DOHH2 (cell line): ENCODE data around the gene PKHD1.

Experiments used
- H3F3A ChIP-seq: fragments of 200-600 bp; sonication (generic), shearing (Covaris generic); 2 replicates; pipeline ENCODE4 v1.6.0; 2016; ENCODE audit warnings: antibody characterized with exemption, mild to moderate bottlenecking; ENCODE audit not compliant: control insufficient read depth, insufficient read depth
- H3K27ac ChIP-seq: fragments of 200-600 bp; sonication (generic); 2 replicates; pipeline ENCODE4 v1.5.1; 2014; ENCODE audit warnings: low read depth, mild to moderate bottlenecking, low read length, moderate library complexity
- H3K27me3 ChIP-seq: fragments of 200-600 bp; sonication (generic); 2 replicates; pipeline ENCODE4 v1.6.1; 2014; ENCODE audit warnings: mild to moderate bottlenecking, low read length, mixed read lengths; ENCODE audit not compliant: control insufficient read depth
- H3K36me3 ChIP-seq: fragments of 200-600 bp; sonication (generic); 2 replicates; pipeline ENCODE4 v1.6.1; 2014; ENCODE audit warnings: mild to moderate bottlenecking, low read length, moderate library complexity, mixed read lengths; ENCODE audit not compliant: control insufficient read depth
- H3K4me1 ChIP-seq: fragments of 200-600 bp; sonication (generic); 2 replicates; pipeline ENCODE4 v1.6.1; 2014; ENCODE audit warnings: mild to moderate bottlenecking, low read length, mixed read lengths; ENCODE audit not compliant: control insufficient read depth
- H3K4me2 ChIP-seq: fragments of 200-600 bp; sonication (generic); 2 replicates; pipeline ENCODE4 v1.6.0; 2014; ENCODE audit warnings: mild to moderate bottlenecking, low read length, moderate library complexity
- H3K4me3 ChIP-seq: fragments of 200-600 bp; sonication (generic); 2 replicates; pipeline ENCODE4 v1.5.1; 2014; ENCODE audit warnings: mild to moderate bottlenecking, low read length, mixed read lengths
- H3K79me2 ChIP-seq: fragments of 200-600 bp; sonication (generic); 2 replicates; pipeline ENCODE4 v1.6.1; 2014; ENCODE audit warnings: mild to moderate bottlenecking, low read length, mixed read lengths; ENCODE audit not compliant: control insufficient read depth
- H3K9me2 ChIP-seq: fragments of 200-600 bp; sonication (generic); replicated peaks from 2 replicates; pipeline ENCODE4 v1.6.1; 2014; ENCODE audit warnings: mild to moderate bottlenecking, low read length, mixed read lengths; ENCODE audit not compliant: control insufficient read depth
- H3K9me3 ChIP-seq: fragments of 200-600 bp; sonication (generic); 2 replicates; pipeline ENCODE4 v1.6.1; 2014; ENCODE audit warnings: antibody characterized with exemption, low read length, mixed read lengths; ENCODE audit not compliant: control insufficient read depth, insufficient read depth
- H4K20me1 ChIP-seq: fragments of 200-600 bp; sonication (generic); 2 replicates; pipeline ENCODE4 v1.6.0; 2014; ENCODE audit warnings: low read depth, mild to moderate bottlenecking, antibody characterized with exemption, low read length, moderate library complexity; ENCODE audit not compliant: control insufficient read depth, insufficient read depth
- EZH2phosphoT487 ChIP-seq: fragments of 200-600 bp; sonication (generic); IDR thresholded peaks from 2 replicates; pipeline ENCODE4 v1.6.1; 2017; ENCODE audit warnings: borderline replicate concordance, mild to moderate bottlenecking, antibody characterized with exemption, low read length, moderate library complexity, mixed read lengths
- TF ChIP-seq, protein P1 (sequence below): fragments of 200-600 bp; sonication (generic); IDR thresholded peaks from one replicate; pipeline ENCODE4 v1.5.1; 2014; ENCODE audit warnings: antibody characterized with exemption, mild to moderate bottlenecking, low read depth, low read length; ENCODE audit not compliant: poor library complexity, severe bottlenecking

The PKHD1 gene

DNA sequence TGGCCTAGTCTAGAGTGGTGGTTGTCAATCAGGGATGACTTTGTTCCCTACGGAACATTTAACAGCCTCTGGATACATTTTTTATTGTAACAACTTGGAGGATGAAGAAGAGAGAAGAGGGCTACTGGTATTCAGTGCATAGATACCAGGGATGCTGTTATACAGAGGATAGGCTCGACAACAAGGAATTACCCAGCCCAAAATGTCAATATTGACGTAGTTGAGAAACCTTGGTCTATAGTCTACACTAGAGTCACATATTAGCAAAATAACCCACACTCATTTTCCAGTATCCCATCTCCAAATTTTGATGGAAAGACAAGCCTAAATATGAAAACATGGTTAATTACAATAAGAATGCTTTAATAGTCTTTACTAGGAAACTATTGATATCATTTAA lies 195.1 kb downstream of the PKHD1 start:
- H3K27ac ChIP-seq: no peak overlapping the region

GRCh38 chr6:51891784-51892183 lies 195.6 kb downstream of the PKHD1 start:
- H3K9me2 ChIP-seq: no peaks in the 10 kb centered on the region
- no peak overlapping the region for H3K27ac ChIP-seq
- no peaks in the 10 kb centered on the region for H3K36me3 ChIP-seq
- no peaks in the 10 kb centered on the region for H3K27me3 ChIP-seq
- no peak overlapping the region for H3K4me3 ChIP-seq
- no peaks in the 10 kb centered on the region for H3K9me3 ChIP-seq
- H3K4me1 ChIP-seq: no peaks in the 10 kb centered on the region
- TF ChIP-seq EZH2phosphoT487: no peak
- TF ChIP-seq, protein P1, sequence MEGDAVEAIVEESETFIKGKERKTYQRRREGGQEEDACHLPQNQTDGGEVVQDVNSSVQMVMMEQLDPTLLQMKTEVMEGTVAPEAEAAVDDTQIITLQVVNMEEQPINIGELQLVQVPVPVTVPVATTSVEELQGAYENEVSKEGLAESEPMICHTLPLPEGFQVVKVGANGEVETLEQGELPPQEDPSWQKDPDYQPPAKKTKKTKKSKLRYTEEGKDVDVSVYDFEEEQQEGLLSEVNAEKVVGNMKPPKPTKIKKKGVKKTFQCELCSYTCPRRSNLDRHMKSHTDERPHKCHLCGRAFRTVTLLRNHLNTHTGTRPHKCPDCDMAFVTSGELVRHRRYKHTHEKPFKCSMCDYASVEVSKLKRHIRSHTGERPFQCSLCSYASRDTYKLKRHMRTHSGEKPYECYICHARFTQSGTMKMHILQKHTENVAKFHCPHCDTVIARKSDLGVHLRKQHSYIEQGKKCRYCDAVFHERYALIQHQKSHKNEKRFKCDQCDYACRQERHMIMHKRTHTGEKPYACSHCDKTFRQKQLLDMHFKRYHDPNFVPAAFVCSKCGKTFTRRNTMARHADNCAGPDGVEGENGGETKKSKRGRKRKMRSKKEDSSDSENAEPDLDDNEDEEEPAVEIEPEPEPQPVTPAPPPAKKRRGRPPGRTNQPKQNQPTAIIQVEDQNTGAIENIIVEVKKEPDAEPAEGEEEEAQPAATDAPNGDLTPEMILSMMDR: no peak
- no peaks in the 10 kb centered on the region for H3K79me2 ChIP-seq
- no peak overlapping the region for H3K4me2 ChIP-seq
- H4K20me1 ChIP-seq: no peaks in the 10 kb centered on the region
- H3F3A ChIP-seq: no peaks in the 10 kb centered on the region

More for the DNA sequence above, 195.1 kb downstream of the PKHD1 start:
- H3K27me3 ChIP-seq: no peaks in the 10 kb centered on the region
- no peaks in the 10 kb centered on the region for H3K36me3 ChIP-seq
- H3K4me1 ChIP-seq: no peaks in the 10 kb centered on the region
- no peaks in the 10 kb centered on the region for H3F3A ChIP-seq
- TF ChIP-seq, protein P1: no peak
- TF ChIP-seq EZH2phosphoT487: no peak
- no peak overlapping the region for H3K4me2 ChIP-seq
- no peaks in the 10 kb centered on the region for H3K9me2 ChIP-seq
- H3K9me3 ChIP-seq: no peaks in the 10 kb centered on the region
- H4K20me1 ChIP-seq: no peaks in the 10 kb centered on the region
- no peak overlapping the region for H3K4me3 ChIP-seq
- no peaks in the 10 kb centered on the region for H3K79me2 ChIP-seq

- Histone ChIP-seq H3F3A (no peaks in the 10 kb centered on the region), H3K4me2 (no peak overlapping the region), H4K20me1 (no peaks in the 10 kb centered on the region), H3K4me1 (no peaks in the 10 kb centered on the region), H3K27me3 (no peaks in the 10 kb centered on the region), H3K9me3 (no peaks in the 10 kb centered on the region), H3K79me2 (no peaks in the 10 kb centered on the region), H3K27ac (no peak overlapping the region), H3K9me2 (no peaks in the 10 kb centered on the region), H3K36me3 (no peaks in the 10 kb centered on the region), H3K4me3 (no peak overlapping the region)
- no peak for TF ChIP-seq EZH2phosphoT487
- TF ChIP-seq, protein P1: no peak
These were observed 199.6 kb downstream of the PKHD1 start for GRCh38 chr6:51887859-51888258.

DNA sequence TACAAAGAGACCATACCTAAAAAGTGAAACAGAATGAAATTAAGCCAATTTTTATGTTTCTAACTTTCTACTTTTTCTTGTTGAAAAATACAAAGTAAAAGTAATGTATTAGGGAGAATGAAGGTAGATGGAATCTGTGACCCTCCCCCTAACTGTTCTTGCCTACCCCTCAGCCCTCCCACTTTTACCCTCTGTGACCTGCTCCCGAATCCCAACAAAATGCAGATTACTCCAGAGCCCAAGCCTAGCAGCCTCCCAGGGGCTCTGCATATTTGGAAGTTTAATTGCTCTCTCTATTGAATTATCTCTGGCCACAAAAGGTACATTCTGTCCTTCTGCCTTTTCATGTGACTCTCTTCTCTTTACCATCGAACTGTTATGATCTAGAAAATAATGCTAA lies 201.5 kb downstream of the PKHD1 start:
- H3F3A ChIP-seq: no peaks in the 10 kb centered on the region
- H3K9me2 ChIP-seq: no peaks in the 10 kb centered on the region
- H3K36me3 ChIP-seq: no peaks in the 10 kb centered on the region

More for the DNA sequence above, 201.5 kb downstream of the PKHD1 start:
- H3K4me1 ChIP-seq: no peaks in the 10 kb centered on the region
- TF ChIP-seq, protein P1: no peak
- H4K20me1 ChIP-seq: no peaks in the 10 kb centered on the region
- no peak overlapping the region for H3K4me3 ChIP-seq
- H3K79me2 ChIP-seq: no peaks in the 10 kb centered on the region
- H3K27ac ChIP-seq: no peak overlapping the region
- no peaks in the 10 kb centered on the region for H3K9me3 ChIP-seq
- no peaks in the 10 kb centered on the region for H3K27me3 ChIP-seq
- H3K4me2 ChIP-seq: no peak overlapping the region
